Right renal cortex interstitium (tissue), 3 donors: ENCODE measurements around the gene ASTE1. TPM values are rescaled to one million over a fixed set of nuclear protein-coding genes. Genes with fewer than 3 reads are reported as not detected.
"Not testable (repeated sequence)": the region's sequence is repeated elsewhere in the genome, so short reads cannot be mapped to it uniquely, and the experiment has no call there.

Experiments
- DNase-seq, 3 donors: peaks; one replicate each; pipeline ENCODE4 v3.0.0-alpha.2; 2013; ENCODE audit warnings: low read depth in 3 of 3, low spot score in 2 of 3
- polyA plus RNA-seq, 3 donors: library from polyadenylated mRNA; unstranded; fragments of 120-200 nt; gene quantifications; one replicate each; pipeline ENCODE4 v1.2.1, GENCODE V29; 2013; ENCODE audit not compliant: insufficient read length in 3 of 3

ASTE1 gene, protein sequence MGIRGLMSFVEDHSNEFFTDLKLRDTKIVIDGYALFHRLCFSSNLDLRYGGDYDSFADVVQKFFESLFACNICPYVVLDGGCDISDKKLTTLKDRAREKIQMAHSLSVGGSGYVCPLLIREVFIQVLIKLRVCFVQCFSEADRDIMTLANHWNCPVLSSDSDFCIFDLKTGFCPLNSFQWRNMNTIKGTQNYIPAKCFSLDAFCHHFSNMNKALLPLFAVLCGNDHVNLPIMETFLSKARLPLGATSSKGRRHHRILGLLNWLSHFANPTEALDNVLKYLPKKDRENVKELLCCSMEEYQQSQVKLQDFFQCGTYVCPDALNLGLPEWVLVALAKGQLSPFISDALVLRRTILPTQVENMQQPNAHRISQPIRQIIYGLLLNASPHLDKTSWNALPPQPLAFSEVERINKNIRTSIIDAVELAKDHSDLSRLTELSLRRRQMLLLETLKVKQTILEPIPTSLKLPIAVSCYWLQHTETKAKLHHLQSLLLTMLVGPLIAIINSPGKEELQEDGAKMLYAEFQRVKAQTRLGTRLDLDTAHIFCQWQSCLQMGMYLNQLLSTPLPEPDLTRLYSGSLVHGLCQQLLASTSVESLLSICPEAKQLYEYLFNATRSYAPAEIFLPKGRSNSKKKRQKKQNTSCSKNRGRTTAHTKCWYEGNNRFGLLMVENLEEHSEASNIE
- 10 to 100 TPM; 14.6 to 17.5 (median 16.6) TPM for polyA plus RNA-seq

DNA sequence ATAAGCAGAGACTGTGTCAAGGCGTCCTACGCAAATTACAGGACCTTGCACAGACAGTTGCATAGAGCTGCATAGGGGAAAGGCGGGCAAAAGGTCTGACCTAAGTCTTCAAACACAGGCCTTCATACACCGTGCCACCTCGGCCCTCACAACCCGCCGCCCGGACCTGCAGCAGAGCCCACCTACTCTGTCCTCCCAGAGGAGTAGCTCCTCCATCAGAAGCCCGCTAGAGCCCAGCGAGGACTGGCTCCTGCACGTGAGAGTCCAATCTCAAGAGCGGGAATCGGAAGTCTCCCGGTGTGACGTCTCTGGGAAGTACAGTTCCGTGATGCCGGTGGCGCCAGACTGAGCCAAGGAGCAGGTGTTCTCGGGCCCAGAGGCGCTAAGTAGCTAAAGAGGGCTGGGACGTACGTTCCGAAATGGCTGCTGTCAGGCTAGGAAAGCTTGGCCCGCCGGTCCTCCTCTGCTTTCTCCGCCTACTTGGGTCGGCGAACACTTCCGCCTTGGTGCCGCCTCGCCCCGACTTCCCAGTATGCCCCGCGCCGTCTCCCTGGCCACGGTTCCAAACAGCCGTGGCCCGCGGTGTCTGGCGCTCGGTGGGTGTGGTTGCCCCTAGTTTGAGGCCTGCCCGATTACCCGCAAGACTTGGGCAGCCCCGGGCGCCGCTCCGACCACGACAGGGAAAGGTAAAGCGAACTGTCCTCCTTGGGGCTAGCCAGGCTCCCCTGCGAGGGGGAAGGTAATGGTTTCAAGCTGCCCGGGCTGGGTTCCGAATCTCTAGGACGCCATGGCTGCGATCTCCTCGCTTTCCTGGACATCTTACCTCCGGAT is at the start of gene ASTE1, which contains the start of gene NEK11:
ASTE1 (minus strand) TSS at position 505 of the 831 bp plus-strand sequence. CDS start 1,519 bp downstream, outside the sequence.
NEK11 (plus strand) TSS at position 557 of the 831 bp plus-strand sequence. CDS start 2,832 bp downstream, outside the sequence.
- peak; percentile 60 to 74 (median 69) for DNase-seq

DNA sequence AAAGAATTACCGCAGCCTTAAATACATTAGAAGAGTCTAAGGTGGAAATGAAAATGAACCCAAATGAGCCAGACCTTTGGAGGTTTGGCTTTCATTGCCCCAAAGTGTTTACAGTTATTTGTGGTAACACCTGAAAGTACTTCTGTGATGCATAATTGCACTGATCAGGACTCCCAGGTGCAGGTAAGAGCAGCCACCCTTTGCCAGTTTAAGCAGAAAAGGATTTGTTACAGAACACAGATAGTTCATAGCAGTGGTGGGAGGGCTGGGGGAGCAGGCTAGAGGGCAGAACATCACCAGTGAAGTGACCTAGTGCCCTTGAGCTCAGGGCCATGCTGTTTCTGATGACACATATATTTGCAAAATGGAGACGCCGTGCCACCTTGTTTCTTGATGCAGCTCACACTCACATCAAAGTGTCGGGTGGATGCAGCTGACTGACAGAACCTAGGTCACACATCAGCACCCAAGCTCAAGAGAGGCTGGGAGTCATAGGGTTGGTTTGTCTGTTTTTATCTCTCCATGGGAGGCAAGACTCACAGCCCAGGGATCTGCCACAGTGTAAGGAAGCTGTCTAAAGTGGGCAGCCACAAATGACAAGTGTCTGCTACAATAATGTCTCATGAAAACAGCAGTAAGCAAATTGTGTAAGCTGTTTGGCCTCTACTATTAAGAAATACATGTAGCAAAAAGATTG is 49.2 kb upstream of the ASTE1 start:
- DNase-seq: no peak

DNA sequence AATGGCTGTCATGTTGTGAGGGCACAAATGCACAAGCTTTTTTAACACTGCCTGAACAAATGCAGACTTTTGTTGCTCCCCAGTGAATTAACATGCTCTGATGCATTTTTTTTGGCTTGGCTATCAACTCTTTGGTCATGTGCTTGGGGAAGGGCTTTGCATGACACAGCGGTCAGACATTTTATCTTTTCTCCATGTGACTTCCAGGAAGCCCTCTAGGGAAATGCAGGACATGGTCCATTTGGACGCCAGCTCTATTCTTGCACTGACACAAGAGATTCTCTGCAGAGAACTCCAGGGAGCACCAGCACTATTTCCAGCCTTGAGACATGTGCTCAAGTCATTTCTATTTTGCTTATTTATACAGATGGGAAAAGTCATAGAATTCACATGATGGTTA is 46.2 kb upstream of the ASTE1 start:
- DNase-seq: peak in 1 of 3 donors; percentile 17

GRCh38 chr3:131072099-131072559 is 45.5 kb upstream of the ASTE1 start:
- no peak for DNase-seq

DNA sequence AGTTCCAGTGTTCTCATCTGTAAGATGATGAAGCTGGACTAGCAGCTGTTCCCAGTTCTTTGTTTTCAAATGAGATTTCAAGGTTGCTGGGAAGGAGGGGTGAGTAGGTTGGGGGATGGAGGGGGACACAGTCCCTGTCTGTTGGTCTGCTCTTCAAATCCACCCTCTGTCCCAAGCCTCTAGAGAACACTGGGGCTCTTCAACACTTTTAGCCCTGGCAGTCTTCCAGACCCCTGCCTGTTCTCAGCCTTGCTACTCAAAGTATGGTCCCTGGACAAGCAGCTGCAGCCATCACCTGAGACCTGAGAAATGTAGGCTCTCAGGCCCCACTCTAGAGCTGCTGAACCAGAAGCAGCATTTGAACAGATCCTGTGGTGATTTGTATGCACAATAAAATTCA is 41.4 kb upstream of the ASTE1 start:
- no peak for DNase-seq

GRCh38 chr3:131053043-131053859 is 26.6 kb upstream of the ASTE1 start:
- DNase-seq: no peak

GRCh38 chr3:131050001-131050400 is 23.4 kb upstream of the ASTE1 start:
- DNase-seq: no peak

- DNase-seq: no peak
Observed at GRCh38 chr3:131048030-131048429, 21.4 kb upstream of the ASTE1 start.

DNA sequence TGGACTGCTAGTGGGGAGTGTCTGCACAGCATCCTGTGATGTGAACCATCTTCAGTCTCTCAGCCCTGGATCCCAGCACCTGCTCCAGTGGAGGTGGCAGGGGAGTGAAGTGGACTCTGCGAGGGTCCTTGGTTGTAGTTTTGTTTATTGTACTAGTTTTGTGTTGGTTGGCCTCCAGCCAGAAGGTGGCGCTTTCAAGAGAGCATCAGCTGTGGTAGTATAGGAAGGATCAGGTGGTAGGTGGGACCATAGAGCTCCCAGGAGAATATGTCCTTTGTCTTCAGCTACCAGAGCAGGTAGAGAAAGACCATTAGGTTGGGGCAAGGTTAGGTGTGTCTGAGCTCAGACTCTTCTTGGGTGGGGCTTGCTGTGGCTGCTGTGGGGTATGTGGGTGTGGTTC is 21.0 kb upstream of the ASTE1 start:
- no peak for DNase-seq

- DNase-seq: not testable (repeated sequence)
Observed at GRCh38 chr3:131042271-131042985, 15.8 kb upstream of the ASTE1 start.

GRCh38 chr3:131038326-131038725 is 11.7 kb upstream of the ASTE1 start:
- DNase-seq: no peak

DNA sequence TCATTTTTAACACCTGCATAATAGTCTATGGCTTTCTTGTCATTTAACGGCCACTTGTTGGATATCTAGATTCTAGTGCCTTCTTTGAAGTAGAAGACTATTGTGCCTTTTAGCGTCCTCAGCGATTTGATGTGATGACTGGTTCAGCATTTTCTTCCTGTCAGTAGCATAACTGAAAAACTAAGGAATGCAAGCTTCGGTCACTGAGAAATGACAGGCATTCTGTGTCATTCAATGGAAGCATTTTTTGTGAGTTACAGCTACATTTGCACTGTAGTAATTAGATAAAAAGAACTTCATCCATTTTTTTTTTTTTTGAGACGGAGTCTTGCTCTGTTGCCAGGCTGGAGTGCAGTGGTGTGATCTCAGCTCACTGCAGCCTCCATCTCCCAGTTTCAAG is 10.4 kb upstream of the ASTE1 start:
- no peak for DNase-seq

DNA sequence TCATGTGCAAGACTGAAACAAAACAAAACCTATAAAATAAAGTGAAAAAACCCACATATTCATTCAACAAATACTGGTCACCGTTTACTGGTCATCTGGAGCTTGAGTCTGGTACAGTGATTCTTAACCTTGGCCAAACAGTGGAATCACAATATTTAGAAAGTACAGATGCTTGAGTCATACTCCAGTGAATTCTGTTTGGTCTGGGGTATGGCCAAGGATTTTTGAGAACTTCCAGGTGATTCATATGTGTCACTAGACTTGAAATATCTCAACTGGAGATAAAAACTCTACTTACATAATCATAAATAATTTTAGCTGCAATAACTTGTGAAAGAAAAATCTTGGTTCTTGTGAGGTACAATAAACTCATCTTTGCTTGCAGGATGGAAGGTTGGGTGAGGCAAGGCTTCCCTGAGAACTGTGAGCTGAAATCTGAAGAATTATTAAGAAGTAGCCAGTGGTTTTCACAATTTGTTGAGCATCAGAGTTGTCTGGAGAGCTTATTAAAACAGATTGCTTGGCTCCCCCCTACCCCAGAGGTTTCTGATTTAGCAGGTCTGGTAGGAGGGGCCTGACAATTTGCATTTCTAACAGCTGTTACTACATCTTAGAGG is 9.7 kb upstream of the ASTE1 start:
- no peak for DNase-seq

- peak in 2 of 3 donors; percentile 16 to 21 for DNase-seq
Observed at GRCh38 chr3:131033480-131034080, 7.0 kb upstream of the ASTE1 start.

GRCh38 chr3:131031660-131032059 is 5.0 kb upstream of the ASTE1 start:
- DNase-seq: no peak

DNA sequence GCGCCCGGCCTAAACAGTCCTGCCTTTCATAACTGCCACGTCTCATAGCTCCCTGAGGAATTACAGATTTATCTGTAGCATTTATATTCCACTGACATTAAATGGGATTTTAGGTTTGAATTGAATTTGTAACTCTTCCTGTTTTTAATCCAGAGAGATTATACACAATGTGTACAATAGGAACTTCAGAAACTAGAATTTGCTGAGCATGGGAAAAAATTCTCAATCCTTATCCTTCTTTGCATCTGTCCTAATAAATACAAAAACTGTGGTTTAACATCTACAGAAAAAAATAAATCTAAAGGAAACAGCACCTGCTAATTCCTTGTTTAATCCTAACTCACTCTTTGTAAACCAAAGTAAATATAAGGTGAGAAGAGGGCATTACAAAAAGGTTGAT is 2.2 kb upstream of the ASTE1 start:
- no peak for DNase-seq

- no peak for DNase-seq
Observed at GRCh38 chr3:131025539-131025938, 1.1 kb downstream of the ASTE1 start.
